CD4-positive, CD25-positive, alpha-beta regulatory T cell (primary cell): ENCODE results near the gene CA12. TPM values are rescaled to one million over a fixed set of nuclear protein-coding genes. Genes with fewer than 3 reads are reported as not detected.

Source experiments
- ATAC-seq, 2 donors: fragments of 150-1000 bp; cut with Tn5 transposase; one replicate each; pipeline ENCODE4 v1.10.0; 2021; ENCODE audit warnings: low read depth in 2 of 2, moderate number of reproducible peaks in 2 of 2, moderate library complexity in 1 of 2
- DNase-seq, 3 donors: peaks; one replicate each; pipeline versions ENCODE4 v3.0.0 to v3.0.0-alpha.2; 2012 to 2022; ENCODE audit warnings: mixed read lengths in 1 of 3
- H3K27ac ChIP-seq: one replicate; pipeline ENCODE4 v1.7.0; 2013; ENCODE audit warnings: mild to moderate bottlenecking, low read length; ENCODE audit not compliant: insufficient read depth, poor library complexity, severe bottlenecking
- H3K27me3 ChIP-seq: one replicate; pipeline ENCODE4 v1.7.0; 2013; ENCODE audit warnings: low read length; ENCODE audit not compliant: control insufficient read depth, insufficient read depth
- H3K36me3 ChIP-seq: one replicate; pipeline ENCODE4 v1.7.0; 2013; ENCODE audit warnings: mild to moderate bottlenecking, low read length, moderate library complexity; ENCODE audit not compliant: control insufficient read depth, insufficient read depth
- H3K4me1 ChIP-seq: 2 replicates; pipeline ENCODE4 v1.7.0; 2013; ENCODE audit warnings: mild to moderate bottlenecking, low read length; ENCODE audit not compliant: insufficient read depth, control insufficient read depth, poor library complexity, severe bottlenecking
- H3K4me3 ChIP-seq: one replicate; pipeline ENCODE4 v1.7.0; 2013; ENCODE audit warnings: low read depth, mild to moderate bottlenecking, low read length, moderate library complexity
- H3K9me3 ChIP-seq, 2 experiments: 1 replicate in 1 of 2; 2 replicates in 1 of 2; pipeline ENCODE4 v1.7.0; 2013; ENCODE audit warnings: low read length in 2 of 2, mild to moderate bottlenecking in 1 of 2, moderate library complexity in 1 of 2; ENCODE audit not compliant: control insufficient read depth in 2 of 2
- H3K27ac Mint-ChIP-seq, 3 donors: one replicate each; pipeline ENCODE4 v1.8.0; 2020 to 2022; ENCODE audit warnings: mild to moderate bottlenecking in 3 of 3, mixed read lengths in 3 of 3, moderate library complexity in 2 of 3
- H3K27me3 Mint-ChIP-seq: one replicate; pipeline ENCODE4 v1.8.0; 2022; ENCODE audit warnings: mild to moderate bottlenecking, mixed read lengths
- H3K36me3 Mint-ChIP-seq: one replicate; pipeline ENCODE4 v1.8.0; 2020; ENCODE audit warnings: mixed read lengths
- H3K4me1 Mint-ChIP-seq, 4 donors: one replicate each; pipeline ENCODE4 v1.8.0; 2020 to 2022; ENCODE audit warnings: mixed read lengths in 4 of 4, mild to moderate bottlenecking in 1 of 4
- H3K4me3 Mint-ChIP-seq, 4 donors: one replicate each; pipeline ENCODE4 v1.8.0; 2020 to 2022; ENCODE audit warnings: mild to moderate bottlenecking in 4 of 4, mixed read lengths in 4 of 4, moderate library complexity in 3 of 4
- H3K9me3 Mint-ChIP-seq, 7 donors: one replicate each; pipeline ENCODE4 v1.8.0; 2020 to 2022; ENCODE audit warnings: mixed read lengths in 7 of 7, mild to moderate bottlenecking in 3 of 7, moderate library complexity in 2 of 7
- polyA plus RNA-seq, 4 donors: library from polyadenylated mRNA; unstranded; fragments of 300-500 nt; fragmentation: Illumina TruSeq; gene quantifications; one replicate each; pipeline ENCODE4 v1.2.3, GENCODE V29; 2021
- total RNA-seq: library from RNA; stranded (reverse); gene quantifications from one replicate; pipeline ENCODE4 v1.2.3, GENCODE V29; 2022

CA12 gene
- total and polyA plus RNA-seq, 5 donors from 2014 or later, result not detected

DNA sequence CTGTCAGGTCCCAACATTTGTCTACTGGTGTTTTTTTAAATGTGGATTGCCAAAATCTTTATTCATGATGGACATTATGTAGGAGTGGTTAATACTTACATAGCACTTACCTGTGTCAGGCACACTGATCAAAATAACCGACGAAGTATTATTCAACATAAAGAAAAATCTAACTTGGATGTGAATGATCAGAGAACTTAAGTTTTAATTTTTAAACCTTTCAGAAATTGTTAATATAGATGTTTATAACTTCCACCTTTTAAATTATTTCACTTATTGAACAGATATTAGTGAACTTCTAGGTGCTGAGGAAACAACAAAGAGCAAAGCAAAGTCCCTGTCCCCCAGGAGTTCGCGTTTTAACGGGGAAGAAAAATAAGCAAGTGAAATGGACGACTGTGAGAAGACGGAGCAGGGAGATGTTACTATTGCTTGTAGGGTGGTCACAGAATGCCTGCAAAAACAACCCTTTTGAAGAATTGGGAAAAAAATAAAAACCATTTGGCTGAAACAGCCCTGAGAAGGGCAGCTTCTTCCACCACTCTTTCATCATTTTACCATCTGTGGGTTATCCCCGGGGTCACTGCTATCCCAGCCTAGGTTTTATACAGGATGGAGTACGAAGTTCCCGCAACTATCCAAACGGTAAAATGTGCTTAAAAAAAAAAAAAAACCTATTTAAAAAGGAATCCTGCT is 105.2 kb downstream of the CA12 start:
- Mint-ChIP-seq H3K4me3 (peak overlapping the region; percentile 67 to 94 (median 88)), H3K4me1 (peaks cover 7 to 44% (median 35%) of the 10 kb centered on the region in 4 donors), H3K27me3 (no peaks in the 10 kb centered on the region), H3K9me3 (no peaks in the 10 kb centered on the region), H3K27ac (peak overlapping the region; percentile 86 to 95 (median 93)), H3K36me3 (no peaks in the 10 kb centered on the region)
- H3K27ac ChIP-seq, result peak overlapping the region; percentile 69
- H3K36me3 ChIP-seq, result no peaks in the 10 kb centered on the region
- H3K4me3 ChIP-seq, result peak overlapping the region; percentile 77
- H3K9me3 ChIP-seq, result no peaks in the 10 kb centered on the region
- H3K4me1 ChIP-seq, result peaks cover 25% of the 10 kb centered on the region
- DNase-seq (no peak), ATAC-seq (no peak)
- no peaks in the 10 kb centered on the region for H3K27me3 ChIP-seq

DNA sequence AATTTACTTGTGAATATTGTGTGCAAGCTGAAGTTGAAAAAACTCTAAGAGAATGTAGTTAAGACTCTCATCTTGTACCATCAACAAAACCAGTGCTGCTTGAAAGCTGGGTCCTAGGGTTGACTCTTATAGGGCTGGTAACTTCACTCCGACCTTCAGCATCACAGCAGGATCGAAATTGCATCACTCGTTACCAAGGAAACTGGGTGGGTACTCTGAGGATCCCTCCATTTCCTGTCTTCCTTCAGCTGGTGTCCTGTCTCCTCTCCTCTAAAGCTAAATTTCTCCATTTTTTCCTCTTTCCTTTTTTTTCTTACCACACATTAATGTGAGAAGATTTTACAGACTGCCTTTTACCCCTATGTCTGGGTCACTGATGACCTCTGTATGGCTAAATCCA is 107.2 kb downstream of the CA12 start:
- Histone ChIP-seq H3K4me1 (peaks cover 25% of the 10 kb centered on the region), H3K27me3 (no peaks in the 10 kb centered on the region), H3K9me3 (no peaks in the 10 kb centered on the region), H3K4me3 (no peak overlapping the region), H3K36me3 (no peaks in the 10 kb centered on the region), H3K27ac (no peak overlapping the region)
- H3K4me3 Mint-ChIP-seq, result no peak overlapping the region
- DNase-seq, result peak in 1 of 3 donors; percentile 18
- H3K36me3 Mint-ChIP-seq, result peaks cover 5% of the 10 kb centered on the region
- H3K27ac Mint-ChIP-seq, result peak overlapping the region; percentile 54 to 89 (median 68)
- no peak for ATAC-seq
- H3K27me3 Mint-ChIP-seq, result no peaks in the 10 kb centered on the region
- H3K4me1 Mint-ChIP-seq, result peaks cover 7 to 44% (median 34%) of the 10 kb centered on the region in 4 donors
- H3K9me3 Mint-ChIP-seq, result no peaks in the 10 kb centered on the region

Other genes with a start within 250 kb of the CA12 start
- gene RPS27L, start 224.4 kb downstream of the CA12 start, total RNA-seq, result 94.0 TPM
- 100 to 1,000 TPM; 264 to 422 (median 337) TPM for gene RPS27L, start 224.4 kb downstream of the CA12 start, polyA plus RNA-seq
- gene RAB8B, start 192.2 kb downstream of the CA12 start, total RNA-seq, result 114 TPM
- gene RAB8B, start 192.2 kb downstream of the CA12 start, polyA plus RNA-seq, result 10 to 100 TPM; 67.4 to 82.4 (median 74.4) TPM
- 19.0 TPM for gene APH1B, start 104.2 kb downstream of the CA12 start, total RNA-seq
- gene APH1B, start 104.2 kb downstream of the CA12 start, polyA plus RNA-seq, result 10 to 100 TPM in 2 of 4 donors, 1 to 10 TPM in 2; 9.1 to 16.2 (median 11.6) TPM
- 223 TPM for gene USP3, start 122.7 kb upstream of the CA12 start, total RNA-seq
- 10 to 100 TPM; 49.5 to 57.2 (median 55.3) TPM for gene USP3, start 122.7 kb upstream of the CA12 start, polyA plus RNA-seq
- gene FBXL22, start 215.5 kb upstream of the CA12 start, total RNA-seq, result 1.7 TPM
- 1 to 10 TPM in 2 of 4 donors, under 1 TPM in 2; 0.45 to 2.1 (median 1.0) TPM for gene FBXL22, start 215.5 kb upstream of the CA12 start, polyA plus RNA-seq